IPS-18a (cell line): ENCODE results near the gene PER1.

Source experiments
- H3K27ac ChIP-seq: one replicate; pipeline ENCODE4 v1.5.1; 2013; ENCODE audit warnings: low read length
- H3K27me3 ChIP-seq: one replicate; pipeline ENCODE4 v1.6.1; 2013; ENCODE audit warnings: mild to moderate bottlenecking, low read length; ENCODE audit not compliant: control insufficient read depth, insufficient read depth
- H3K36me3 ChIP-seq: one replicate; pipeline ENCODE4 v1.6.1; 2013; ENCODE audit warnings: low read depth, low read length; ENCODE audit not compliant: control insufficient read depth
- H3K4me1 ChIP-seq: one replicate; pipeline ENCODE4 v1.6.1; 2013; ENCODE audit warnings: low read depth, low read length; ENCODE audit not compliant: control insufficient read depth
- H3K4me3 ChIP-seq: one replicate; pipeline ENCODE4 v1.5.1; 2013; ENCODE audit warnings: low read length
- H3K9ac ChIP-seq: one replicate; pipeline ENCODE4 v1.6.1; 2013; ENCODE audit warnings: mild to moderate bottlenecking, low read length, moderate library complexity
- H3K9me3 ChIP-seq: one replicate; pipeline ENCODE4 v1.6.1; 2013; ENCODE audit warnings: low read depth, low read length; ENCODE audit not compliant: control insufficient read depth

Gene PER1

GRCh38 chr17:8152112-8152775 lies at the start of gene PER1:
Gene PER1 (minus strand): TSS chr17:8152404. CDS start chr17:8150706, 1,698 bp downstream.
- Histone ChIP-seq H3K27ac (peak within 1 kb of the TSS; percentile 37), H3K4me1 (peaks cover 38% of the 10 kb centered on the region), H3K9me3 (no peaks in the 10 kb centered on the region), H3K9ac (peak within 1 kb of the TSS; percentile 72), H3K27me3 (no peaks in the 10 kb centered on the region), H3K4me3 (peak within 1 kb of the TSS; percentile 91), H3K36me3 (peaks cover 23% of the 10 kb centered on the region)

DNA sequence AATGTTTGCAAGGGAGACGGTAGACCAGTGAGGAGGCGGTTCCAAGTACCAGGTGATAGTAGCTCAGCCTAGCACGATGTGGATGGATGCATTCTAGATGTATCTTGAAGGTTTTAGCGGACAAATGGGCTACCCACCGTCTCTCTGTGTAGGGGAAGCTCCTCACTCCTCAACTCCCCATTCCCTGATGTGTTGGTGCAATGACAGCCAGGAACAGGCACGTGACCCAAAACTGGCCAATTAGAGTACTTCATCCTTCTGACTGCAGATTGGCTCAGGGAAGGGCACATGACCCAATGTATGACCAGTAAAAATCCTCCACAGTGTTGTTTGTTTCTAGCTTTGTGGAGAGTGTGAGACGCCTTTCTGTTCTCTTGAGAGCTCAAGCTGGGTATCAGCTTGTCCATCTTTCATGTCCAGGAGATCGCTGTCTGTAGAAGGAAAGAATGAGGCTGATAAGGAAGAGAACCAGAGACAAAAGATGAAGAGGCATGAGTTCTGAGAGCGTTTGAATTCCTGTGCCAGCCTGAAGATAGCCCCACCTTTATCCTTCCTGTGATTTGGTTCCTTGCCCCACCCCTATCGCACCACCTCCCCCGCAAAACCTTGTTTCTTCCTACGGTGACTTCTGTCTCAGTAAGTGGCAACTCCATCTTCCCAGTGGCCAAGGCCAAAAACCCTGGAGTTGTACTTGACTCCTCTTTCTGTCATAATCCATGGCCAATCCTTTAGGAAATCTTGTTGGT lies 40.0 kb upstream of the PER1 start:
- peaks cover 19% of the 10 kb centered on the region for H3K27me3 ChIP-seq
- peak overlapping the region; percentile 71 for H3K4me3 ChIP-seq

DNA sequence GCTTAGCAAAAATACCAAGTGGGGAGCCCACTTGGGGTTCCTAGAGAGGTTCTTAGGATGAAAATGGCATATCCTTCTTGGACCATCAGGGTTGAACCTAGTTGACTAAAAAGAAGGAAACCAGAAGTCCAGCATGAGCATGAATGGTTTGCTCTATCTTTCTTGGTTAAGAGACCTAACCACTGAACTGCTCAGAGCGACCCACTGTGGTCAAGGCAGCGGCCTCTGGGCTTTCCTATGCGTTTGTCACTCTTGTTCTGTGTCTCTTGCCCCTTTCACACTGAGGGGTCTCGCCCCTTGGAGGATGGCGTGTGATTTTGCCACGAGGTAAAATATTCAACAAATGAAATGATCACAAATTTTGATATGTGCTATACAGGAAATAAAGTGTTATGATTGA lies 38.3 kb upstream of the PER1 start:
- H3K36me3 ChIP-seq = no peaks in the 10 kb centered on the region
- peaks cover 16% of the 10 kb centered on the region for H3K4me1 ChIP-seq
- H3K4me3 ChIP-seq = peak overlapping the region; percentile 69
- no peaks in the 10 kb centered on the region for H3K9me3 ChIP-seq
- no peak overlapping the region for H3K27ac ChIP-seq
- no peak overlapping the region for H3K9ac ChIP-seq
- H3K27me3 ChIP-seq = peaks cover 19% of the 10 kb centered on the region

More for the DNA sequence above, 40.0 kb upstream of the PER1 start:
- Histone ChIP-seq H3K9ac (peak overlapping the region; percentile 64), H3K36me3 (no peaks in the 10 kb centered on the region), H3K27ac (peak overlapping the region; percentile 19), H3K4me1 (peaks cover 16% of the 10 kb centered on the region), H3K9me3 (no peaks in the 10 kb centered on the region)

GRCh38 chr17:8189711-8190477 lies 37.7 kb upstream of the PER1 start, which contains the start of gene BORCS6:
Gene BORCS6 (minus strand): TSS chr17:8190180. CDS start chr17:8190140, 40 bp downstream.
- no peaks in the 10 kb centered on the region for H3K9me3 ChIP-seq
- H3K4me3 ChIP-seq = peak within 1 kb of the TSS; percentile 69
- H3K27ac ChIP-seq = no peak within 1 kb of the TSS
- H3K36me3 ChIP-seq = no peaks in the 10 kb centered on the region
- H3K9ac ChIP-seq = no peak within 1 kb of the TSS
- peaks cover 19% of the 10 kb centered on the region for H3K27me3 ChIP-seq
- H3K4me1 ChIP-seq = peaks cover 16% of the 10 kb centered on the region

- Histone ChIP-seq H3K27ac (no peak overlapping the region), H3K27me3 (peaks cover 19% of the 10 kb centered on the region), H3K4me1 (peaks cover 16% of the 10 kb centered on the region), H3K9ac (no peak overlapping the region), H3K4me3 (peak overlapping the region; percentile 69), H3K9me3 (no peaks in the 10 kb centered on the region), H3K36me3 (no peaks in the 10 kb centered on the region)
These were observed 37.0 kb upstream of the PER1 start for GRCh38 chr17:8189041-8189710.

DNA sequence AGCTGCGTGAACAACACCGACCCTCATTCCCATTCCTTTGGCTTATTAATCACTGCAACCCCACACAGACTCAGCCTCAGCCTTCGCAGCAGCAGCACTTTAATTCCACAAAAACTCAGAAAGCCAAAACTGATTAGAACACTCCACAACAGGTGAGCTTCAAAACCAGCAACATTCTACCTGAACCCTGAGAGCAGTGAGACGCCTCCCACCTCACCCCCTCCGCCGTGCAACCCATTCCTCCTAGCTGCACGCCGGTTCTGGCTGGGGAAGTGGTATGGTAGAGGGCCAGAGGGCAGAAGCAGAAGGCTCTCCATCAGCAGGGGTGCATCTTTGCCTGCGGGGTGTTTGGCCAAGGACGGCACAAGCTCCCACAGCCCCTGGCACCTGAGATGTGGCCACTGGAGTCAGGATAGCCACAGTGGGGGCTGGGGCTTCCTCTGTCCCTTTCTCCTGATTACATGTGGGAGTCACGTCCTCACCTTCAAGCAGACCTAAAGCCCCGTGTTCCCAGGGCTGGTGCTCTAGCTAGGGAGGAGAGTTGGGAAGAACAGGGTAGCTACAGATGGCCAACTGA lies 36.1 kb upstream of the PER1 start:
- Histone ChIP-seq H3K36me3 (no peaks in the 10 kb centered on the region), H3K4me3 (peak overlapping the region; percentile 99), H3K27me3 (peaks cover 19% of the 10 kb centered on the region), H3K27ac (no peak overlapping the region), H3K4me1 (peaks cover 16% of the 10 kb centered on the region), H3K9me3 (no peaks in the 10 kb centered on the region), H3K9ac (no peak overlapping the region)

GRCh38 chr17:8187517-8188262 lies 35.5 kb upstream of the PER1 start:
- Histone ChIP-seq H3K36me3 (no peaks in the 10 kb centered on the region), H3K4me3 (peak overlapping the region; percentile 99), H3K4me1 (peaks cover 15% of the 10 kb centered on the region), H3K9ac (peak overlapping the region; percentile 79), H3K27me3 (peaks cover 19% of the 10 kb centered on the region), H3K9me3 (no peaks in the 10 kb centered on the region), H3K27ac (peak overlapping the region; percentile 93)

- no peaks in the 10 kb centered on the region for H3K9me3 ChIP-seq
- peak overlapping the region; percentile 79 for H3K9ac ChIP-seq
- peaks cover 19% of the 10 kb centered on the region for H3K27me3 ChIP-seq
- H3K4me3 ChIP-seq = peak overlapping the region; percentile 99
- H3K27ac ChIP-seq = peak overlapping the region; percentile 93
- H3K4me1 ChIP-seq = peaks cover 13% of the 10 kb centered on the region
- H3K36me3 ChIP-seq = no peaks in the 10 kb centered on the region
These were observed 34.7 kb upstream of the PER1 start for GRCh38 chr17:8186787-8187516.

- no peak overlapping the region for H3K27ac ChIP-seq
- H3K4me3 ChIP-seq = peak overlapping the region; percentile 99
- H3K4me1 ChIP-seq = peaks cover 8% of the 10 kb centered on the region
These were observed 34.2 kb upstream of the PER1 start for GRCh38 chr17:8186446-8186786.

More at GRCh38 chr17:8186446-8186786, 34.2 kb upstream of the PER1 start:
- no peaks in the 10 kb centered on the region for H3K36me3 ChIP-seq
- H3K9ac ChIP-seq = peak overlapping the region; percentile 57
- H3K9me3 ChIP-seq = no peaks in the 10 kb centered on the region
- H3K27me3 ChIP-seq = peaks cover 19% of the 10 kb centered on the region
